ENCODE data around the gene TSPO. TPM values are rescaled to one million over a fixed set of nuclear protein-coding genes. Genes with fewer than 3 reads are reported as not detected.

Gene TSPO
- polyA plus RNA-seq, 3 donors = 491 to 2,663 (median 2,230) TPM

- H3K27me3 ChIP-seq (ENCODE audit: control insufficient read depth in 2 of 2, insufficient read depth in 2 of 2, low read length in 2 of 2) = no peaks in the 10 kb centered on the region
- no peak overlapping the region for H3K27ac Mint-ChIP-seq
These were observed 23.7 kb downstream of the TSPO start for GRCh38 chr22:43174941-43175531.

GRCh38 chr22:43176090-43176489, 24.7 kb downstream of the TSPO start:
- no peak for TF ChIP-seq CTCF (IDR thresholded peaks at IDR 0.05)
- Histone ChIP-seq H3K27me3 (ENCODE audit: control insufficient read depth in 2 of 2, insufficient read depth in 2 of 2, low read length in 2 of 2) (no peaks in the 10 kb centered on the region), H3K4me1 (ENCODE audit: control insufficient read depth in 1 of 2, insufficient read depth in 2 of 2, low read length in 2 of 2) (no peaks in the 10 kb centered on the region), H3K4me3 (replicated peaks in 1 of 3; ENCODE audit: low read depth in 2 of 3, low read length in 3 of 3) (no peak overlapping the region), H3K9ac (ENCODE audit: insufficient read depth, low read length, poor library complexity, severe bottlenecking) (no peak overlapping the region), H3K79me2 (ENCODE audit: insufficient read depth, low read length) (no peaks in the 10 kb centered on the region), H2AFZ (ENCODE audit: insufficient read depth, low read depth, low read length, poor library complexity, severe bottlenecking) (no peak overlapping the region), H3K4me2 (replicated peaks; ENCODE audit: extremely low read depth, low read length, poor library complexity, severe bottlenecking) (no peak overlapping the region), H3K36me3 (replicated peaks in 1 of 2; ENCODE audit: control insufficient read depth in 1 of 2, insufficient read depth in 2 of 2, low read length in 2 of 2) (peaks cover 69 to 90% of the 10 kb centered on the region in 2 donors), H3K9me3 (replicated peaks in 1 of 2; ENCODE audit: control insufficient read depth in 1 of 2, insufficient read depth in 1 of 2, low read length in 2 of 2) (no peaks in the 10 kb centered on the region), H3K27ac (ENCODE audit: low read depth in 1 of 2, low read length in 2 of 2) (no peak overlapping the region), H4K20me1 (ENCODE audit: insufficient read depth, low read length) (no peaks in the 10 kb centered on the region)
- 76% methylated on average over 10 of the region's 15 CpGs for WGBS (ENCODE audit: insufficient coverage)
- H3K4me1 Mint-ChIP-seq = no peaks in the 10 kb centered on the region
- H3K27me3 Mint-ChIP-seq (ENCODE audit: low read depth in 3 of 3) = no peaks in the 10 kb centered on the region
- intact Hi-C loops (cut with micrococcal nuclease) = no loop called here
- peak overlapping the region in 1 of 7 donors; percentile 26 for H3K27ac Mint-ChIP-seq
- peaks cover 0 to 4% (median 0%) of the 10 kb centered on the region in 7 donors for H3K9me3 Mint-ChIP-seq
- H3K4me3 Mint-ChIP-seq = no peak overlapping the region
- H3K36me3 Mint-ChIP-seq = peaks cover 48 to 86% of the 10 kb centered on the region in 2 donors
- DNase-seq = no peak

More at GRCh38 chr22:43174941-43175531, 23.7 kb downstream of the TSPO start:
- Histone ChIP-seq H3K4me1 (ENCODE audit: control insufficient read depth in 1 of 2, insufficient read depth in 2 of 2, low read length in 2 of 2) (no peaks in the 10 kb centered on the region), H4K20me1 (ENCODE audit: insufficient read depth, low read length) (no peaks in the 10 kb centered on the region), H3K9ac (ENCODE audit: insufficient read depth, low read length, poor library complexity, severe bottlenecking) (no peak overlapping the region), H3K27ac (ENCODE audit: low read depth in 1 of 2, low read length in 2 of 2) (no peak overlapping the region), H3K9me3 (replicated peaks in 1 of 2; ENCODE audit: control insufficient read depth in 1 of 2, insufficient read depth in 1 of 2, low read length in 2 of 2) (no peaks in the 10 kb centered on the region), H3K79me2 (ENCODE audit: insufficient read depth, low read length) (no peaks in the 10 kb centered on the region), H3K4me2 (replicated peaks; ENCODE audit: extremely low read depth, low read length, poor library complexity, severe bottlenecking) (no peak overlapping the region), H3K4me3 (replicated peaks in 1 of 3; ENCODE audit: low read depth in 2 of 3, low read length in 3 of 3) (no peak overlapping the region), H3K36me3 (replicated peaks in 1 of 2; ENCODE audit: control insufficient read depth in 1 of 2, insufficient read depth in 2 of 2, low read length in 2 of 2) (peaks cover 69 to 90% of the 10 kb centered on the region in 2 donors), H2AFZ (ENCODE audit: insufficient read depth, low read depth, low read length, poor library complexity, severe bottlenecking) (no peak overlapping the region)
- no peaks in the 10 kb centered on the region for H3K4me1 Mint-ChIP-seq
- H3K27me3 Mint-ChIP-seq (ENCODE audit: low read depth in 3 of 3) = no peaks in the 10 kb centered on the region
- H3K36me3 Mint-ChIP-seq = peaks cover 50 to 86% of the 10 kb centered on the region in 2 donors
- intact Hi-C loops (cut with micrococcal nuclease) = no loop called here
- DNase-seq = no peak
- TF ChIP-seq CTCF (IDR thresholded peaks at IDR 0.05) = no peak
- H3K4me3 Mint-ChIP-seq = no peak overlapping the region
- peaks cover 0 to 4% (median 0%) of the 10 kb centered on the region in 7 donors for H3K9me3 Mint-ChIP-seq
- WGBS (ENCODE audit: insufficient coverage) = 94% methylated on average over 8 of the region's 9 CpGs
